Neural crest cell (in vitro differentiated cells): ENCODE results near the gene ZGPAT. TPM values are rescaled to one million over a fixed set of nuclear protein-coding genes. Genes with fewer than 3 reads are reported as not detected.
"Not testable (repeated sequence)": the region's sequence is repeated elsewhere in the genome, so short reads cannot be mapped to it uniquely, and the experiment has no call there.

Experiments used
- DNase-seq: peaks from one replicate; pipeline ENCODE4 v3.0.0; 2021; ENCODE audit warnings: low read depth, mixed read lengths, low spot score
- H3K27ac Mint-ChIP-seq: one replicate; pipeline ENCODE4 v1.8.0; 2021; ENCODE audit warnings: mild to moderate bottlenecking, mixed read lengths; ENCODE audit not compliant: unreplicated experiment
- H3K27me3 Mint-ChIP-seq: 2 replicates; pipeline ENCODE4 v1.8.0; 2021; ENCODE audit warnings: low read depth, mild to moderate bottlenecking, mixed read lengths
- H3K36me3 Mint-ChIP-seq: 2 replicates; pipeline ENCODE4 v1.8.0; 2021; ENCODE audit warnings: low read depth, mild to moderate bottlenecking, mixed read lengths
- H3K4me1 Mint-ChIP-seq: 2 replicates; pipeline ENCODE4 v1.8.0; 2021; ENCODE audit warnings: mixed read lengths
- H3K4me3 Mint-ChIP-seq: one replicate; pipeline ENCODE4 v1.8.0; 2021; ENCODE audit warnings: mild to moderate bottlenecking, mixed read lengths
- H3K9me3 Mint-ChIP-seq: 2 replicates; pipeline ENCODE4 v1.8.0; 2021; ENCODE audit warnings: mixed read lengths
- long read RNA-seq: library from polyadenylated mRNA; unstranded; transcript quantifications from one replicate; pipeline ENCODE4 v2.0.0, GENCODE V29; 2020
- total RNA-seq: library from RNA; stranded (reverse); gene quantifications from 2 replicates; pipeline ENCODE4 v1.2.1, GENCODE V29; 2021
- TF ChIP-seq, protein P1 (sequence below): fragments of 200-600 bp; sonication (generic); conservative IDR thresholded peaks from 2 replicates; pipeline ENCODE4 v1.5.0; 2021; ENCODE audit warnings: antibody characterized with exemption, mild to moderate bottlenecking

ZGPAT gene, protein sequence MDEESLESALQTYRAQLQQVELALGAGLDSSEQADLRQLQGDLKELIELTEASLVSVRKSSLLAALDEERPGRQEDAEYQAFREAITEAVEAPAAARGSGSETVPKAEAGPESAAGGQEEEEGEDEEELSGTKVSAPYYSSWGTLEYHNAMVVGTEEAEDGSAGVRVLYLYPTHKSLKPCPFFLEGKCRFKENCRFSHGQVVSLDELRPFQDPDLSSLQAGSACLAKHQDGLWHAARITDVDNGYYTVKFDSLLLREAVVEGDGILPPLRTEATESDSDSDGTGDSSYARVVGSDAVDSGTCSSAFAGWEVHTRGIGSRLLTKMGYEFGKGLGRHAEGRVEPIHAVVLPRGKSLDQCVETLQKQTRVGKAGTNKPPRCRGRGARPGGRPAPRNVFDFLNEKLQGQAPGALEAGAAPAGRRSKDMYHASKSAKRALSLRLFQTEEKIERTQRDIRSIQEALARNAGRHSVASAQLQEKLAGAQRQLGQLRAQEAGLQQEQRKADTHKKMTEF
- 31.3 and 32.1 TPM in 2 replicates for total RNA-seq
- long read RNA-seq, transcript ZGPAT-202 (7 exons, 1,871 nt) = major isoform, 19 of 28 reads
- long read RNA-seq, partial matches to known transcripts = 4 of 28 reads
- long read RNA-seq, other reads (novel, unspliced or antisense) = 4 of 28 reads

DNA sequence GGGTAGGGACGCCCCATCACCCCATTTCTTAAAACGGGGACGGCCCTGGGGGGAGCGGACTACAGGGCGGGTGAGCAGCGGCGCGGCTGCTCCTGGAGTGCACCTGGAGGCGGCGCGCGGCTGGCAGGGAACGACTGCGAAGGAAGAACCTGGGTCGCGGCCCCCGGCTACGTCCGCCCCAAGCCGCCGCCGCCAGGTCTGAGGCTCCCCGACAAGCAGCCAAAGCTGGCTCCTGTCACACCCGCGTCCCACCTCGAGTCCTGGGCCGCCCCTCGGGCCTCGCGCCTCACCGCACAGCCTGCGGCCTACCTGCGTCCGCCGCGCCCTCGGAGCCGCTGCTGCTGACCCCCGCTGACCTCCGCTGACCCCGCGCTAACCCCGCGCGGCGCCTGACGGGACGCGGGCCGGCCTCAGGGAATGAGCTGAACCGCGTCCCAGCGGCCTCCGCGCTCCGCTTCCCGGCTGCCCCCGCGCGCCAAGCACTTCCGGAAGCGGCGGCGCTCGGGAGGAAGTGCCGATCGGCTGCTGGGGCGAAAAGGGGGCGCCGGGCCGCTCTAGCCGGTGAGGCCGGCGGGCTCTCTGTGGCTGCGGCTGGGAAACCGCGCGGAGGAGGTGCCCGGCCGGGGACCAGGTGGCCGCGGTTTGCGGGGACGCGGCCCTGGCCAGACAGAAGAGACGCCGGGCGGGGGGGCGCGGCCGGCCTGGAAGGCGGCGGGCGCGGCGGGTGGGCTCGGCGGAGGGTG lies at the start of gene ZGPAT, which contains the start of gene ARFRP1:
Gene ZGPAT (plus strand): TSS at position 482 of the 743 bp plus-strand sequence. CDS start 542 bp downstream, outside the sequence.
Gene ARFRP1 (minus strand): TSS at position 419 of the 743 bp plus-strand sequence. CDS start 885 bp downstream, outside the sequence.
- Mint-ChIP-seq H3K9me3 (peaks cover 4% of the 10 kb centered on the region), H3K36me3 (peaks cover 19% of the 10 kb centered on the region), H3K27ac (peak within 1 kb of the TSS; percentile 65), H3K4me1 (peaks cover 24% of the 10 kb centered on the region), H3K27me3 (no peaks in the 10 kb centered on the region), H3K4me3 (peak within 1 kb of the TSS; percentile 90)
- TF ChIP-seq, protein P1, sequence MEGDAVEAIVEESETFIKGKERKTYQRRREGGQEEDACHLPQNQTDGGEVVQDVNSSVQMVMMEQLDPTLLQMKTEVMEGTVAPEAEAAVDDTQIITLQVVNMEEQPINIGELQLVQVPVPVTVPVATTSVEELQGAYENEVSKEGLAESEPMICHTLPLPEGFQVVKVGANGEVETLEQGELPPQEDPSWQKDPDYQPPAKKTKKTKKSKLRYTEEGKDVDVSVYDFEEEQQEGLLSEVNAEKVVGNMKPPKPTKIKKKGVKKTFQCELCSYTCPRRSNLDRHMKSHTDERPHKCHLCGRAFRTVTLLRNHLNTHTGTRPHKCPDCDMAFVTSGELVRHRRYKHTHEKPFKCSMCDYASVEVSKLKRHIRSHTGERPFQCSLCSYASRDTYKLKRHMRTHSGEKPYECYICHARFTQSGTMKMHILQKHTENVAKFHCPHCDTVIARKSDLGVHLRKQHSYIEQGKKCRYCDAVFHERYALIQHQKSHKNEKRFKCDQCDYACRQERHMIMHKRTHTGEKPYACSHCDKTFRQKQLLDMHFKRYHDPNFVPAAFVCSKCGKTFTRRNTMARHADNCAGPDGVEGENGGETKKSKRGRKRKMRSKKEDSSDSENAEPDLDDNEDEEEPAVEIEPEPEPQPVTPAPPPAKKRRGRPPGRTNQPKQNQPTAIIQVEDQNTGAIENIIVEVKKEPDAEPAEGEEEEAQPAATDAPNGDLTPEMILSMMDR = no peak
- DNase-seq = peak; percentile 83

DNA sequence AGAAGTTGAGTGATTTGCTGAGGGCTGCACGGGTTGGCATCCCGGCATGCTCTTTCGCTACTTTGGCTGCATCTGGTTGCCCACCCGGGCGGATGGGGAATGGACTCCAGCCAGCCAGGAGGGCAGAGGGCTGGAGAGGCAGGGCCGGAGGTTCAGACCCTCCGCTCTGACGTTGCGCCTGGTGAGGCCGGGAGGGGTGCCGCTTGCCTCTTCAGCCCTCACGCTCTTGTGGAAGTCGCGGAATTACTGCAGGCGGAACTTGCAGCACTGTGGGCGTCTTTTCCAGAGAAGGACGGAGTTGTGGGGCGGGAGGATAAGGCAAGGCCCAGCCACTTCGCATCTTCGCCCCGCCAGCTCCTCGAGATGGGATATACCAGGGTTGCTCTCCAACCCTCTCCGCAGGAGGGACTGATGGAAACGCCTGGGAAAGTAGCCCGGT lies 49.1 kb upstream of the ZGPAT start:
- DNase-seq = no peak
- H3K27ac Mint-ChIP-seq = peak overlapping the region; percentile 64
- TF ChIP-seq, protein P1 = no peak
- peaks cover 34% of the 10 kb centered on the region for H3K4me1 Mint-ChIP-seq
- H3K36me3 Mint-ChIP-seq = no peaks in the 10 kb centered on the region
- no peaks in the 10 kb centered on the region for H3K9me3 Mint-ChIP-seq
- H3K27me3 Mint-ChIP-seq = no peaks in the 10 kb centered on the region
- H3K4me3 Mint-ChIP-seq = peak overlapping the region; percentile 96

DNA sequence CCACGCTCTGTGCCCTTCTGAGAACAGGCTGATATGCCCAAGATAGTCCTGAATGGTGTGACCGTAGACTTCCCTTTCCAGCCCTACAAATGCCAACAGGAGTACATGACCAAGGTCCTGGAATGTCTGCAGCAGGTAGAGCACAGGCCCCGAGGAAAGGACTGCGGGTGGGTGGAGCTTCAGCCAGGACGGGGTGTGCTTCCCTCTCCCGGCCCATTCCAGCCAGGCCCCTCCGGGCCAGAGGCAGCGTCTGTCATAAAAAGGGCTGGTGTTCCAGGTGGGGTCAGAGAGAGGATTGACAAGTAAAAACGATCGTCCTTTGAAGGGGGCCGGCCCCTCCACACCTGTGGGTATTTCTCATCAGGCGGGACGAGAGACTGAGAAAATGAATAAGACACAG lies 48.5 kb upstream of the ZGPAT start:
- no peak for DNase-seq
- H3K36me3 Mint-ChIP-seq = no peaks in the 10 kb centered on the region
- peak overlapping the region; percentile 96 for H3K4me3 Mint-ChIP-seq
- TF ChIP-seq, protein P1 = no peak
- H3K4me1 Mint-ChIP-seq = peaks cover 28% of the 10 kb centered on the region
- H3K9me3 Mint-ChIP-seq = no peaks in the 10 kb centered on the region
- H3K27me3 Mint-ChIP-seq = no peaks in the 10 kb centered on the region
- no peak overlapping the region for H3K27ac Mint-ChIP-seq

DNA sequence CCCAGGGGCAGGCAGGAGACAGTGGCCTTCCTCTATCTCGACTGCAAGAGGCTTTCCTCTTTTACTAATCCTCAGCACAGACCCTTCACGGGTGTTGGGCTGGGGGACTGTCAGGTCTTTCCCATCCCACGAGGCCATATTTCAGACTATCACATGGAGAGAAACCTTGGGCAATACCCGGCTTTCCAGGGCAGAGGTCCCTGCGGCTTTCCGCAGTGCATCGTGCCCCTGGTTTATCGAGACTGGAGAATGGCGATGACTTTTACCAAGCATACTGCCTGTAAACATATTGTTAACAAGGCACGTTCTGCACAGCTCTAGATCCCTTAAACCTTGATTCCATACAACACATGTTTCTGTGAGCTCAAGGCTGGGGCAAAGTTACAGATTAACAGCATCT lies 47.7 kb upstream of the ZGPAT start:
- H3K27ac Mint-ChIP-seq = not testable (repeated sequence)

DNA sequence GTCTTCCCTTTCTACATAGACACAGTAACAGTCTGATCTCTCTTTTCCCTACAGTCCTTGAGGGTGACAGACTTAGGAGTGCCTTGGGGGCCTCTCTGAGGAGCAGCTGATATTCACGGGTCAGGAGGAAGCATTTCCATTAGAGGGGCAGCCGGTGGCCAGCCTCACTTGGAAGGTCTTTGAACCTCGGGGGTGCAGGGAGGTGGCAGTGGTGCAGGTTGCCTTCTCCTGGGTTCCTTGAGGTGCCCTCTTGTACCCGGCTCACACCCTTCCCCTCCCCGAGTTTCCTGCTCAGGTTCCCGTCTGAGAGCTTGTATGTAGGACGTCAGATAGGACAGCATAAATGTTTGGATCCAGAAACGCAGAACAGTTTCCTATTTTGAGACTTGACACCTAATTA lies 47.2 kb upstream of the ZGPAT start:
- TF ChIP-seq, protein P1 = no peak
- H3K9me3 Mint-ChIP-seq = no peaks in the 10 kb centered on the region
- H3K27me3 Mint-ChIP-seq = no peaks in the 10 kb centered on the region
- H3K27ac Mint-ChIP-seq = no peak overlapping the region
- no peak for DNase-seq
- H3K4me1 Mint-ChIP-seq = peaks cover 23% of the 10 kb centered on the region
- H3K4me3 Mint-ChIP-seq = peak overlapping the region; percentile 96
- no peaks in the 10 kb centered on the region for H3K36me3 Mint-ChIP-seq

More for the DNA sequence above, 47.7 kb upstream of the ZGPAT start:
- Mint-ChIP-seq H3K4me1 (peaks cover 23% of the 10 kb centered on the region), H3K4me3 (peak overlapping the region; percentile 96)
- H3K27me3 Mint-ChIP-seq, H3K9me3 Mint-ChIP-seq, DNase-seq, H3K36me3 Mint-ChIP-seq: not testable (repeated sequence)
